ENCODE results near the gene LRP1B. TPM values are rescaled to one million over a fixed set of nuclear protein-coding genes. Genes with fewer than 3 reads are reported as not detected.

The LRP1B gene
- polyA plus RNA-seq, 1 donor, result 1.0 TPM

DNA sequence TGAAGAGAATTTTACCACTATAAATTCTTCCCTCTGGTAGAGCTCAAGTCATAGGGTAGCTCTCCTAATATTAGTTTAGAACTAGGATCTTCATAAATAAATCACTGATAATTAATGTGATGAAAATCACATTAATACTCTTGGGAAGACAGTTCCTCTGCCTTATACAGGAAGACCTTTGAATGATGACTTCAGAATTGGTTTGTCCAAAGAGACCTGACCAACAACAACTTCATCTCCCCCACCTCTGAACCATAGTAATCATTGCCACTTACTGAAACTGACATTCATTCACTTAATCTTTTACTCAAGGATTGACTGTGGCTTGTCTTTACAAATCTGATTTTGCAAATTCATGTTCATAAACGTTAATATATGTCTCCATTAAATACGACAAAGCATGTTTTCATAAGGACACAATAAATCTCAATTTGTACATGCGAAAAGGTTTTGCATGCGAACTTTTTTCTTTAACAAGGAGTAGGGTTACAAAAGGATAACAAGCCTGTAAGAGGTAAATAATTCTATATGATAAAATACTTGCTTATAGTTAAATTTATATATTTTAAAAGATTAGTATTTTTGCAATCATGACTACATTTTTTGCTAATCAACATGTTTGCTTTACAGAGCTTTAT, 61.4 kb downstream of the LRP1B start:
- Histone ChIP-seq H3K27ac (ENCODE audit: low read length) (no peak overlapping the region), H3K9me3 (ENCODE audit: control insufficient read depth, low read depth, low read length) (no peaks in the 10 kb centered on the region)
- WGBS (ENCODE audit: insufficient coverage, low lambda C conversion rate), result 93% methylated on average over 4 of the region's 4 CpGs

GRCh38 chr2:142065700-142066099, 65.1 kb downstream of the LRP1B start:
- no peaks in the 10 kb centered on the region for H3K36me3 ChIP-seq (ENCODE audit: control insufficient read depth, insufficient read depth, low read length)
- no peaks in the 10 kb centered on the region for H3K27me3 ChIP-seq (ENCODE audit: control insufficient read depth, insufficient read depth, low read length)
- H3K4me3 ChIP-seq (ENCODE audit: low read length), result no peak overlapping the region
- WGBS (ENCODE audit: insufficient coverage, low lambda C conversion rate), result 83% methylated on average over 1 of the region's 3 CpGs
- H3K9me3 ChIP-seq (ENCODE audit: control insufficient read depth, low read depth, low read length), result no peaks in the 10 kb centered on the region
- no peak for DNase-seq
- H3K4me1 ChIP-seq (ENCODE audit: control insufficient read depth, insufficient read depth, low read length), result no peaks in the 10 kb centered on the region
- no peak overlapping the region for H3K27ac ChIP-seq (ENCODE audit: low read length)

More for the DNA sequence above, 61.4 kb downstream of the LRP1B start:
- Histone ChIP-seq H3K27me3 (ENCODE audit: control insufficient read depth, insufficient read depth, low read length) (no peaks in the 10 kb centered on the region), H3K4me3 (ENCODE audit: low read length) (no peak overlapping the region), H3K4me1 (ENCODE audit: control insufficient read depth, insufficient read depth, low read length) (no peaks in the 10 kb centered on the region), H3K36me3 (ENCODE audit: control insufficient read depth, insufficient read depth, low read length) (no peaks in the 10 kb centered on the region)
- DNase-seq, result no peak

DNA sequence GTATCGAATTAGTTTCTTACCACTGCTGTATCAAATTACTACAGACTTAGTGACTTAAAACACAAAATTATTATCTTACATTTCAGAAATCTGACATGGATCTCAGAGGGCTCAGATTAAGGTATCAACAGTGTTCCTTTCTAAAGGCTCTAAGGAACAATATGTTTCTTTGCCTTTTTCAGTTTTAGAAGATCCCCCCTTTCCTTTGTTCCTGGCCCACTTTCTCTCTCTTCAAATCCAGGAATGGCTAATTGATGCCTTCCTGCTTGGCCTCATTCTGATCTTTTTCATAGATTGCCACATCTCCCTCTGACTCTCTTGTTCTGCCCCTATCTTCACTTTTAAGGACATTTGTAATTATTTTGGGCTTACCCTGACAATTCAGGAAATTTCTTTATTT, 65.7 kb downstream of the LRP1B start:
- DNase-seq, result no peak
- H3K27me3 ChIP-seq (ENCODE audit: control insufficient read depth, insufficient read depth, low read length), result no peaks in the 10 kb centered on the region
- no peak overlapping the region for H3K4me3 ChIP-seq (ENCODE audit: low read length)
- no peaks in the 10 kb centered on the region for H3K36me3 ChIP-seq (ENCODE audit: control insufficient read depth, insufficient read depth, low read length)
- no peaks in the 10 kb centered on the region for H3K4me1 ChIP-seq (ENCODE audit: control insufficient read depth, insufficient read depth, low read length)
- H3K9me3 ChIP-seq (ENCODE audit: control insufficient read depth, low read depth, low read length), result no peaks in the 10 kb centered on the region
- H3K27ac ChIP-seq (ENCODE audit: low read length), result no peak overlapping the region
- 100% methylated on average over 1 of the region's 1 CpG for WGBS (ENCODE audit: insufficient coverage, low lambda C conversion rate)

DNA sequence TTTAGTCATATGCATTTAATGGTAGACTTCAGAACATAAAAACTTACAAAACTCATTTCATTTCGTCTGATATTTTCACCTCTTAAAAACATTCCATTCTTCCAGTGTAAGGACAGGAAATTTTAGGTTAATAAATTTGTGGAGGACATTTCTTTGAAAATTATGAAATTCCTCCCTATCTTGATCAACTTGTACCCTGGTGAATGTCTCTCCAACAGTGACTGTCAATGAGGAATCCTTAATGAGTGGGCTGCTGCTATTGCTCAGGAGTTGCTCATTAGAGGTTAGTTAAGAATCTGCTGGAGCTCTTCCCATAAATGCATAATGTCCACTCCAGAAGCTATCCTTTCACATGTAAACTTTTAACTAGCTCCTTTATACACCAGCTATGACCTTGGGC, 69.1 kb downstream of the LRP1B start:
- H3K27ac ChIP-seq (ENCODE audit: low read length), result no peak overlapping the region
- no peaks in the 10 kb centered on the region for H3K4me1 ChIP-seq (ENCODE audit: control insufficient read depth, insufficient read depth, low read length)
- no CpG with 5 or more reads among the region's 1 CpG for WGBS (ENCODE audit: insufficient coverage, low lambda C conversion rate)
- H3K4me3 ChIP-seq (ENCODE audit: low read length), result no peak overlapping the region
- no peaks in the 10 kb centered on the region for H3K9me3 ChIP-seq (ENCODE audit: control insufficient read depth, low read depth, low read length)
- no peaks in the 10 kb centered on the region for H3K27me3 ChIP-seq (ENCODE audit: control insufficient read depth, insufficient read depth, low read length)
- no peaks in the 10 kb centered on the region for H3K36me3 ChIP-seq (ENCODE audit: control insufficient read depth, insufficient read depth, low read length)
- DNase-seq, result no peak

DNA sequence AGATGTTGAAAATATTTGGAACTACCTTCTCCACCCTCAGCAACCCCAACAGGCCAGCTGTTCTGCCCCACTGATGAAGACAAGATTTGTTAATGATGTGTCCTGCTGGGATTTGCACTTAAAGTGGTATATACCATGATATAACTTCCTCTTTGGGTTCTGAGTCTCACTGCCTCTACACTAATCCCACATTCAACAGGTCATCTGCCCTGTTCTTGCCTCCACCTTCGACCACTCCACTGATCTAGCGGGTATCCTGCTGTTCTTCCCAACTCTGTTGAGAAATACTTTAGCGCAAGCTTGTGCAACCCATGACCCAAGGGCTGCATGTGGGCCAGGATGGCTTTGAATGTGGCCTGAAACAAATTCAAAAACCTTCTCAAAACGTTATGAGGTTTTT, 72.7 kb downstream of the LRP1B start:
- H3K4me3 ChIP-seq (ENCODE audit: low read length), result no peak overlapping the region
- H3K27me3 ChIP-seq (ENCODE audit: control insufficient read depth, insufficient read depth, low read length), result no peaks in the 10 kb centered on the region
- DNase-seq, result no peak
- 100% methylated on average over 1 of the region's 4 CpGs for WGBS (ENCODE audit: insufficient coverage, low lambda C conversion rate)
- no peak overlapping the region for H3K27ac ChIP-seq (ENCODE audit: low read length)
- no peaks in the 10 kb centered on the region for H3K9me3 ChIP-seq (ENCODE audit: control insufficient read depth, low read depth, low read length)
- H3K4me1 ChIP-seq (ENCODE audit: control insufficient read depth, insufficient read depth, low read length), result no peaks in the 10 kb centered on the region
- H3K36me3 ChIP-seq (ENCODE audit: control insufficient read depth, insufficient read depth, low read length), result no peaks in the 10 kb centered on the region

- no peak overlapping the region for H3K4me3 ChIP-seq (ENCODE audit: low read length)
- H3K4me1 ChIP-seq (ENCODE audit: control insufficient read depth, insufficient read depth, low read length), result no peaks in the 10 kb centered on the region
- 100% methylated on average over 1 of the region's 3 CpGs for WGBS (ENCODE audit: insufficient coverage, low lambda C conversion rate)
- H3K36me3 ChIP-seq (ENCODE audit: control insufficient read depth, insufficient read depth, low read length), result no peaks in the 10 kb centered on the region
- no peaks in the 10 kb centered on the region for H3K9me3 ChIP-seq (ENCODE audit: control insufficient read depth, low read depth, low read length)
- H3K27ac ChIP-seq (ENCODE audit: low read length), result no peak overlapping the region
- no peak for DNase-seq
- no peaks in the 10 kb centered on the region for H3K27me3 ChIP-seq (ENCODE audit: control insufficient read depth, insufficient read depth, low read length)
Observed at GRCh38 chr2:142056784-142057183, 74.0 kb downstream of the LRP1B start.

DNA sequence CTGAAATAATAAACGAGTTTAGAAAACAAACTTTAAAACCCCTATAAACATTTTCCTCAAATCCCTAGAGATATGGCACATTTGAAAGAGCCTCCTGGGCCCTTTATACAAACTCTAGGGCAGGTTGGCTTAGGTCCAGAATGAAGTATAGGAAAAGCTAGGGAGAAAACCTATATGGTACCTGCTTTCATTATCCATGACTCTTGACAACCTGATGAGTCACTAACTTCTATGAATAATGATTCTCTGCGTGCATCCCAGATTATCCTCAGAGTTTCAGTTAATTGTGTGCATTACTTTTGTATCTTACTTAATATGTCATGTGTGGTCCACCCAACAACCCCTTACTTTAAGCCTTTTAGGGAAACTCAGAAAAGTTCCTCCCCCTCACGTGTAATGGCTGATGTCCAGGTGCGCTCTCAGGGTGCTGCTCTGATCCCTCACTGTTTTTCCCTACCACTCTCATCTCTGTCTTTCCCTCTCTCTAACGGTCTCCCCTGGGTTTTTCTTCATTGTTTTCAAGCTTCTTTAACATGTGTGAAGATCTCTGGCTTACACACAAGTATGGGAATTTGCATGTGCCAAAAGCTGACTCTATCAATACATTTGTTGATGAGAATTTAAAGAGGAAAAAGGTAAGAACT, 78.5 kb downstream of the LRP1B start:
- Histone ChIP-seq H3K9me3 (ENCODE audit: control insufficient read depth, low read depth, low read length) (no peaks in the 10 kb centered on the region), H3K27ac (ENCODE audit: low read length) (no peak overlapping the region), H3K4me1 (ENCODE audit: control insufficient read depth, insufficient read depth, low read length) (no peaks in the 10 kb centered on the region), H3K36me3 (ENCODE audit: control insufficient read depth, insufficient read depth, low read length) (no peaks in the 10 kb centered on the region), H3K4me3 (ENCODE audit: low read length) (no peak overlapping the region), H3K27me3 (ENCODE audit: control insufficient read depth, insufficient read depth, low read length) (no peaks in the 10 kb centered on the region)
- 62% methylated on average over 3 of the region's 5 CpGs for WGBS (ENCODE audit: insufficient coverage, low lambda C conversion rate)
- DNase-seq, result no peak

GRCh38 chr2:142048581-142048980, 82.2 kb downstream of the LRP1B start:
- no peaks in the 10 kb centered on the region for H3K36me3 ChIP-seq (ENCODE audit: control insufficient read depth, insufficient read depth, low read length)
- no peaks in the 10 kb centered on the region for H3K9me3 ChIP-seq (ENCODE audit: control insufficient read depth, low read depth, low read length)
- DNase-seq, result no peak
- H3K4me3 ChIP-seq (ENCODE audit: low read length), result no peak overlapping the region
- H3K27me3 ChIP-seq (ENCODE audit: control insufficient read depth, insufficient read depth, low read length), result no peaks in the 10 kb centered on the region
- H3K4me1 ChIP-seq (ENCODE audit: control insufficient read depth, insufficient read depth, low read length), result no peaks in the 10 kb centered on the region
- WGBS (ENCODE audit: insufficient coverage, low lambda C conversion rate), result no CpG with 5 or more reads among the region's 1 CpG
- H3K27ac ChIP-seq (ENCODE audit: low read length), result no peak overlapping the region

GRCh38 chr2:142045641-142046040, 85.2 kb downstream of the LRP1B start:
- 88% methylated on average over 2 of the region's 4 CpGs for WGBS (ENCODE audit: insufficient coverage, low lambda C conversion rate)
- H3K4me1 ChIP-seq (ENCODE audit: control insufficient read depth, insufficient read depth, low read length), result no peaks in the 10 kb centered on the region
- no peaks in the 10 kb centered on the region for H3K36me3 ChIP-seq (ENCODE audit: control insufficient read depth, insufficient read depth, low read length)
- H3K27ac ChIP-seq (ENCODE audit: low read length), result no peak overlapping the region
- no peaks in the 10 kb centered on the region for H3K9me3 ChIP-seq (ENCODE audit: control insufficient read depth, low read depth, low read length)
- H3K27me3 ChIP-seq (ENCODE audit: control insufficient read depth, insufficient read depth, low read length), result no peaks in the 10 kb centered on the region
- no peak overlapping the region for H3K4me3 ChIP-seq (ENCODE audit: low read length)
- no peak for DNase-seq

DNA sequence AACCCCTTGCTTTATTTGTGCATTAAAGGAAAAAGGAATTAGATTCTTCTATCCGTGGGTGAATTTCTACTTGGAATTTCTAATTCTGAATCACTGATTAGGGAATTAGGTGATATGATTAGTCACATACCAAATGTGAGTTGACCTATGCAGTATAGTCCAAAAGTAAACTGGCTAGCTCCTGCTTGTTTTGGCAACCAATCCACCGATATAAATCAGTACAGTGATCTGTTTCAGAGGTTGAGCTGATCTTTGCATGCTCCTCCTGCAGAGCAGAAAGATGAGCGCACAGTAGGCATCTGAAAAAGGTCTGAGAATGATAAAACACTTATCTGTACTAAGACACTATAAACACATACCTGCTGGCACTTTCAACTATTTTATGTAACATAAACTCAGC, 86.6 kb downstream of the LRP1B start:
- Histone ChIP-seq H3K27ac (ENCODE audit: low read length) (no peak overlapping the region), H3K9me3 (ENCODE audit: control insufficient read depth, low read depth, low read length) (no peaks in the 10 kb centered on the region), H3K36me3 (ENCODE audit: control insufficient read depth, insufficient read depth, low read length) (no peaks in the 10 kb centered on the region), H3K4me3 (ENCODE audit: low read length) (no peak overlapping the region), H3K27me3 (ENCODE audit: control insufficient read depth, insufficient read depth, low read length) (no peaks in the 10 kb centered on the region), H3K4me1 (ENCODE audit: control insufficient read depth, insufficient read depth, low read length) (no peaks in the 10 kb centered on the region)
- DNase-seq, result no peak
- WGBS (ENCODE audit: insufficient coverage, low lambda C conversion rate), result 80% methylated on average over 1 of the region's 3 CpGs

Measured in large intestine (tissue), 3 donors.